ENCODE data around the gene COL18A1.

- TF ChIP-seq, protein P1, sequence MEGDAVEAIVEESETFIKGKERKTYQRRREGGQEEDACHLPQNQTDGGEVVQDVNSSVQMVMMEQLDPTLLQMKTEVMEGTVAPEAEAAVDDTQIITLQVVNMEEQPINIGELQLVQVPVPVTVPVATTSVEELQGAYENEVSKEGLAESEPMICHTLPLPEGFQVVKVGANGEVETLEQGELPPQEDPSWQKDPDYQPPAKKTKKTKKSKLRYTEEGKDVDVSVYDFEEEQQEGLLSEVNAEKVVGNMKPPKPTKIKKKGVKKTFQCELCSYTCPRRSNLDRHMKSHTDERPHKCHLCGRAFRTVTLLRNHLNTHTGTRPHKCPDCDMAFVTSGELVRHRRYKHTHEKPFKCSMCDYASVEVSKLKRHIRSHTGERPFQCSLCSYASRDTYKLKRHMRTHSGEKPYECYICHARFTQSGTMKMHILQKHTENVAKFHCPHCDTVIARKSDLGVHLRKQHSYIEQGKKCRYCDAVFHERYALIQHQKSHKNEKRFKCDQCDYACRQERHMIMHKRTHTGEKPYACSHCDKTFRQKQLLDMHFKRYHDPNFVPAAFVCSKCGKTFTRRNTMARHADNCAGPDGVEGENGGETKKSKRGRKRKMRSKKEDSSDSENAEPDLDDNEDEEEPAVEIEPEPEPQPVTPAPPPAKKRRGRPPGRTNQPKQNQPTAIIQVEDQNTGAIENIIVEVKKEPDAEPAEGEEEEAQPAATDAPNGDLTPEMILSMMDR (conservative IDR thresholded peaks at IDR 0.05; ENCODE audit: low read depth, low read length): no peak
- TF ChIP-seq EZH2 (IDR thresholded peaks at IDR 0.05; ENCODE audit: borderline replicate concordance, low read depth, low read length, poor library complexity, severe bottlenecking): no peak
These were observed 118.6 kb downstream of the COL18A1 start for GRCh38 chr21:45523411-45524101.
